Fibroblast of mammary gland (primary cell): ENCODE data around the gene BCL6B.

Experiments used
- DNase-seq: peaks from one replicate; pipeline ENCODE4 v3.0.0-alpha.2; 2010; ENCODE audit warnings: low read depth
- H3K4me3 ChIP-seq: 2 replicates; pipeline ENCODE4 v1.5.1; 2011; ENCODE audit warnings: low read depth, mild to moderate bottlenecking, low read length, moderate library complexity; ENCODE audit not compliant: control insufficient read depth
- TF ChIP-seq, protein P1 (sequence below): conservative IDR thresholded peaks from 2 replicates; pipeline ENCODE4 v1.5.1; 2011; ENCODE audit warnings: low read depth, low read length, inconsistent platforms; ENCODE audit not compliant: control insufficient read depth, insufficient read depth

Gene BCL6B

DNA sequence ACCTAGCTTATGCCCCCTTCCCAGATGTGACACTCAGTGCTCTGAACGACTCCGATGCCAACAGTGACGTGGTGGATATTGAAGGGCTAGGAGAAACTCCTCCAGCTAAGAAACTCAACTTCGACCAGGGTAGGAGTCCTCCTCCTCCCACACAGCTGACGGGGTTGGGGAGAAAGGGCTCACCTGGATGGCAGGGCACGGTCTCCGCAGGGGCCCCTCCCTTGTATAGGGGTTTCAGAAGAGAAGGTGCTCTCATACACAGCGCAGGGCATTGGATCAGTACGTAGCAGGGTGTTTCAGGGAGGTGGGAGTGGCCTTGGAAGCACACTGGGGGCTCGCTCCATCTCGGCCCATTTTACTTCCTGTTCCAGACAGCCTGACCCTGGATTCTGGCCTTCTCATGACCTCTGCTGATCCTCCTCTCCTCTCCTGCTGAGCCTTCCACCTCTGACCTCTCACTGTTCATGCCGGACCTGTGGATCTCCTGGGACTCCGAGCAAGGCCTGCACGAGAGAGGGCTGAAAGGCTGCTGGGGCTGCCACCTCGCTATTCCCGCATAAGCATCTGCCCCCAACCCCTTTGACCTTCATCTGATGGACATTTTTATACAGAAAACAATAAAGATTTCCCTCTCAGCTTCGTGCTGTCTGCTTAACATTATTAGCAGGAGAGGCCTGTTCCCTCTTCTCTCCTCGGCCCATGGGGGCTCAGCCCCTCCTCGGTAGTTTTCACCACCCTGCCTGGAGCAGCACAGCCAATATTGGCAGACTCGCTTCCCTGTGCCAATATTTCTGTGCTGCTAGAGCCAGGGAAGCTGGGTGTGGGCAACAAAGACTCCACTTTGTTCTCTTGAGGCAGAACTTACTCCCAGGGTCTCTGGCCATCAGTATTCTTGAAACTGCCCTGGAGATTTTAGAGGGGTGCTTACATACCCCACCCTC lies 5.7 kb upstream of the BCL6B start:
- no peak overlapping the region for H3K4me3 ChIP-seq
- TF ChIP-seq, protein P1, sequence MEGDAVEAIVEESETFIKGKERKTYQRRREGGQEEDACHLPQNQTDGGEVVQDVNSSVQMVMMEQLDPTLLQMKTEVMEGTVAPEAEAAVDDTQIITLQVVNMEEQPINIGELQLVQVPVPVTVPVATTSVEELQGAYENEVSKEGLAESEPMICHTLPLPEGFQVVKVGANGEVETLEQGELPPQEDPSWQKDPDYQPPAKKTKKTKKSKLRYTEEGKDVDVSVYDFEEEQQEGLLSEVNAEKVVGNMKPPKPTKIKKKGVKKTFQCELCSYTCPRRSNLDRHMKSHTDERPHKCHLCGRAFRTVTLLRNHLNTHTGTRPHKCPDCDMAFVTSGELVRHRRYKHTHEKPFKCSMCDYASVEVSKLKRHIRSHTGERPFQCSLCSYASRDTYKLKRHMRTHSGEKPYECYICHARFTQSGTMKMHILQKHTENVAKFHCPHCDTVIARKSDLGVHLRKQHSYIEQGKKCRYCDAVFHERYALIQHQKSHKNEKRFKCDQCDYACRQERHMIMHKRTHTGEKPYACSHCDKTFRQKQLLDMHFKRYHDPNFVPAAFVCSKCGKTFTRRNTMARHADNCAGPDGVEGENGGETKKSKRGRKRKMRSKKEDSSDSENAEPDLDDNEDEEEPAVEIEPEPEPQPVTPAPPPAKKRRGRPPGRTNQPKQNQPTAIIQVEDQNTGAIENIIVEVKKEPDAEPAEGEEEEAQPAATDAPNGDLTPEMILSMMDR = no peak
- DNase-seq = no peak

DNA sequence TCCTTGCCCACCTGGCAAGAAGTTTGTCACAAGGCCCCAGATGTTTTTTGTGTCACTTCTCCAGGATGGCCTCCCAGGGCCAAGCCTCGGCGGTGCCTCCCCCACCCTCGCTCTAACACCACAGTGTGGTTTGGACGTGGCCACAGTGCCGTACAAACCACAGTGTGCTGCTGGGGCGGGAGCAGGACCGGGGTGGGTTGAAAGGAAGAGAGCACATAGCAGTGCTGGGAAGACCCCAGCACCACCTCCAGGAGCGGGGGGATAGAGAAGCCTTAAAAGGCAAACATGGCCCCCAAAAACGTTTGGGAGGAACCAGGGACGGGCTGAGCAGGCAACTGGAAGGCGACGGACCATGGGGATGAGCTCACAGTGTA lies 5.0 kb upstream of the BCL6B start:
- DNase-seq = no peak

DNA sequence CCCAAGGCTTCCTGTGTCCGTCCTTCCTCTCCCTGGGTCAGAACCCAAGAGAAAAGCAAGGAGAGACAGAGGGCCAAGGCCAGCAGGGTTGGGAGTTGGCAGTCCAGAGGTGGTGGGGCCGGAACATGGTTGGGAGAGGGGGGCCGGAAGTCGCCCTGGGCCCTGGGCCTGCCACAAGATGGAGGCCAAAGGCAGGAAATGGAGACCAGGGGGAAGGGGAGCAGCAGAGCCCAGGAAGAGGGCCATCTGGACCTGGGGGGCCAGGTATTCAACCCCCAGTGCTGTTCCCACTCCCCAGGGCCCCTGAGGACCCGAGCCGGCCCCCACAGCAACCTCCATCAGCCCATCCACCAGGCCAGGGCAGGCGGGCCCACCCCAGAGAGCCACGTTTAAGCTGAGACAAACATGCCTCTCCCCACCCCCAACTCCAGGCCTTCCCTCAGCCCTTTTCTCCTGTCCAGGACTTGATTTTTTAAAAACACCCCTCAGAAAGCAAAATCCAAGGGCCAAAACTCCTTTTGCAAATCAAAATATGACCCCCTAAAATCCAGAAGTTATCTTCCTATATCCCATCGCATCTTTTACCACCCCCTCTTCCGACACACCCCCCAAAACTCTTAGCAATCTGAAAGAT lies 4.4 kb upstream of the BCL6B start:
- TF ChIP-seq, protein P1 = no peak
- peak; percentile 27 for DNase-seq
- H3K4me3 ChIP-seq = peak overlapping the region; percentile 46

More for the DNA sequence above, 5.0 kb upstream of the BCL6B start:
- TF ChIP-seq, protein P1 = no peak
- H3K4me3 ChIP-seq = no peak overlapping the region

DNA sequence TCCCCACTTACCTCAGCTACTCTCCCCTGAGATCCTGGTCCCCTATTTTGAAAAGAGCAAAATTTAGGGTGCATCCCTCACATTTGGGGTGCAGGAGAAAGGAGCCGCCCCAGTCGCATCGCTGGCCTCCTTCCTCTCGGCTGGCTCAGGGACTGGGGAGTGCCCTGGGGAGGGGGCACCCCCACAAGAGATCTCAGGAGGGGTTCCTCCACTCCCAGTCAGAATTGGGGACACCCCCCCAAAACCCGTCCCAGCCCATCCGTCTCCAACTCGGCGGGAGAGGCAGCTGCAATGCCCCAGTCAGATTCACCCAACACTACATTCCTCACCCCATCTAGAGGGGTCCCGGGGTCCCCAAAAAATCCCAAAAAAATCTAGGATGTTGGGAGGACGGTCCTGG lies 3.5 kb upstream of the BCL6B start:
- H3K4me3 ChIP-seq = peak overlapping the region; percentile 46
- TF ChIP-seq, protein P1 = no peak
- no peak for DNase-seq

DNA sequence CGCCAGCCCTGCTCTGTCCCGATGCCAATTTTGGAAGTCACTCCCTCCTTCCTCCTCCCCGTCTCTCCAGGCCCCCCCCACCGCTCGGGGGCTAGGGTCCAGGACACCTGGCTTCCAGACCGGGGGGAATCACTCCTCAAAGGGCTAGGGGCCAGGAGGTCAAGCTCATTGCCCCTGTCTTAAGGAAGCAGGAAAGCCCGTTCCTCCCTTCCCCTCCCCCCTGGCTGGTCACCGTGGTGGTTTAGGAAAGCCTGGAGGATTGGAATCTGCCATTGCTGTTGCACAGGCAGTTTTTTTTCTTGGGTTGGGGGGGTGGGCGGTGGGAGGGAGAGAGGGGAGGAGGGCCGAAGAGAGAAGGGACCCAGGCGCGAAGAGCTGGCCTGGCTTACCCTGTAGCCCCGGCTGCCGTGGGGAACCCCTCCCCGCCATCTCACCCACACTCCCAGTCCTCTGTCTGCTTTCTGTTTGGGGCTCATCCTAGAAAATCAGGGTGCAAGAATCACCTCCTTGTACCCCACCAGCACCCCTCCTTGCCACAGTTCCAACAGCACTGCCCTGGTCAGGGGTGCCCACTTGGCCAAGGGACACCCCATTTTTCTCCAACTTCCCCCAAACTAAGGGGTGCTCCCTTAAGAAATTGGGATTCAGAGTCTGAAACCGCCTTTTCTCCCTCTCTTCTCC lies 2.9 kb upstream of the BCL6B start:
- peak; percentile 48 for DNase-seq
- TF ChIP-seq, protein P1 = no peak
- peak overlapping the region; percentile 46 for H3K4me3 ChIP-seq

DNA sequence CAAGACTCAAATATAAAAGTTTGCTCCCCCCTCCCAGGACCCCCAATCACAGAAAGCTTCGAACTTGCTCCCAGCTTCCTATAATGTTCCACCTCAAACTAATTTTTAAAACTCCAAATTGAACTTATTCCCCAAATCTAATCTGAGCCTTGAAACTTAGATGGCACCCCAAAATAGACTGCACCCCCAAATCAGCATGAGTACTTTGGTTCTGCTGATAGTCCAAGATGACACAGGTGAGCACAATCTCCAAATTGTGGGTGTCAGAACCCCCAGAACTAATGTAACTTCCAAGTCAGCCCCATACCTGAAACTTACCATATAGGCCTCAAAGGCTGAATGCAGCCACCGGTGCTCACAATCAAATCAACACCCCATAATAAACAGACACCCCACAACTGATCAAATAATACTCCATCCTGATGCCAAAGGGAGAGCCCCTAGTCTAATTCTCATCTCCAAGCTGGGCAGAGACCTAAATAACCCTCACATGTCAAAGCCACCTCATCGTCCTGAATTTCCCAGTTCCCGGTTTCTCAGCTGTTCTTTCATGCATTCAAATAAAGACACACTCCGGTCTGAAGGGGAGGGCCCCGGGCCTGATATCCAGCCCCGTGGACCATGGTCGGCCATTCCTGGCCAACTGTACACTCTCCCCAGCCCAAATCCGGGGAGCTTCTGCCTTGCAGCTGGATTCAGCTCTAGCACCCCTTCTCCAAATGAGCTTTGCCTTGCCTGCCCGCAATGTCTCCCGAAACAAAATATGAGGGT lies 1.8 kb upstream of the BCL6B start:
- no peak for DNase-seq
- H3K4me3 ChIP-seq = peak overlapping the region; percentile 2
- TF ChIP-seq, protein P1 = no peak
